Measurements from ENCODE around the gene PAFAH1B1.

PAFAH1B1 gene

GRCh38 chr17:2551928-2552327 lies 41.5 kb upstream of the PAFAH1B1 start:
- TF ChIP-seq ZNF610 (tag by site-specific recombination; IDR thresholded peaks at IDR 0.05; ENCODE audit: borderline replicate concordance) (no peak), ZBTB21 (tag by site-specific recombination; IDR thresholded peaks at IDR 0.05) (no peak), ZNF777 (tag by site-specific recombination; IDR thresholded peaks at IDR 0.05; ENCODE audit: borderline replicate concordance) (no peak), ZNF768 (tag by site-specific recombination; IDR thresholded peaks at IDR 0.05) (no peak), ZEB2 (tag by site-specific recombination; IDR thresholded peaks at IDR 0.05) (no peak)
- TF ChIP-seq, protein P1, sequence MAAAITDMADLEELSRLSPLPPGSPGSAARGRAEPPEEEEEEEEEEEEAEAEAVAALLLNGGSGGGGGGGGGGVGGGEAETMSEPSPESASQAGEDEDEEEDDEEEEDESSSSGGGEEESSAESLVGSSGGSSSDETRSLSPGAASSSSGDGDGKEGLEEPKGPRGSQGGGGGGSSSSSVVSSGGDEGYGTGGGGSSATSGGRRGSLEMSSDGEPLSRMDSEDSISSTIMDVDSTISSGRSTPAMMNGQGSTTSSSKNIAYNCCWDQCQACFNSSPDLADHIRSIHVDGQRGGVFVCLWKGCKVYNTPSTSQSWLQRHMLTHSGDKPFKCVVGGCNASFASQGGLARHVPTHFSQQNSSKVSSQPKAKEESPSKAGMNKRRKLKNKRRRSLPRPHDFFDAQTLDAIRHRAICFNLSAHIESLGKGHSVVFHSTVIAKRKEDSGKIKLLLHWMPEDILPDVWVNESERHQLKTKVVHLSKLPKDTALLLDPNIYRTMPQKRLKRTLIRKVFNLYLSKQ (tag by site-specific recombination; IDR thresholded peaks at IDR 0.05; ENCODE audit: borderline replicate concordance), result no peak
- POLR2A ChIA-PET, result interaction anchor here (0.7 kb wide), 2 partner anchors 41 to 472 kb away, joined by 3 read pairs; no protein-coding TSS in a partner anchor
- Histone ChIP-seq H3K4me3 (ENCODE audit: low read depth, low read length) (no peak overlapping the region), H3K36me3 (ENCODE audit: control insufficient read depth in 2 of 2, insufficient read depth in 1 of 2, low read length in 2 of 2) (no peaks in the 10 kb centered on the region), H3K9me3 (ENCODE audit: control insufficient read depth, insufficient read depth, low read depth, low read length) (no peaks in the 10 kb centered on the region), H3K27ac (ENCODE audit: extremely low read depth, low read depth, low read length) (no peak overlapping the region), H3K4me1 (ENCODE audit: control insufficient read depth, insufficient read depth, low read length) (no peaks in the 10 kb centered on the region)
- CTCF ChIA-PET, result interaction anchor here (0.6 to 1.1 kb wide), 2 partner anchors 199 to 218 kb away, joined by 3 read pairs; no protein-coding TSS in a partner anchor

DNA sequence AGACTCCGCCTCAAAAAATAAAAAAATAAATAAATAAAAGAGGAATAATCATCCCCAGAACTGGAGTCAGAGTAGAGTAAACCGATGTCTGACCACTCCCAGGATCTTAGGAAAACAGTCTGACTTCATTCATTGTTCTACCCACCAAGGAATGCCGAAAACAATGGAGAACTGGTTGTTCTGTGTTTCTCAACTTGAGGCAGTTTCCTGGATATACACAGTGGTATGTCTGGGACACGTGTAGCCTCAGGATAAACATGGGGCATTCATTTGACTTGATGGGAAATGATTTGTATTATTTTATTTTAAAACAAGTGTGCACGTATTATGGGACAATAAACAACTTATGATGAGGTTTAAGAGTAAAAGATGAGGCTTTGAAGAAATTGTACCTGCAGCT lies 32.8 kb upstream of the PAFAH1B1 start:
- CTCF ChIA-PET, result interaction anchor here (0.7 kb wide), 1 partner anchor 103 kb away, joined by 3 read pairs; no protein-coding TSS in a partner anchor
- H3K4me3 ChIP-seq (ENCODE audit: low read depth, low read length), result no peak overlapping the region
- POLR2A ChIA-PET, result no interaction called here
- no peaks in the 10 kb centered on the region for H3K36me3 ChIP-seq (ENCODE audit: control insufficient read depth in 2 of 2, insufficient read depth in 1 of 2, low read length in 2 of 2)
- TF ChIP-seq GLI2 (tag by site-specific recombination; IDR thresholded peaks at IDR 0.05; ENCODE audit: borderline replicate concordance, low read depth) (no peak), MYNN (tag by site-specific recombination; IDR thresholded peaks at IDR 0.05; ENCODE audit: borderline replicate concordance) (no peak), ZNF843 (tag by site-specific recombination; IDR thresholded peaks at IDR 0.05) (no peak), PRDM10 (tag by site-specific recombination; IDR thresholded peaks at IDR 0.05) (no peak), YY1 (tag by site-specific recombination; IDR thresholded peaks at IDR 0.05) (no peak), ZSCAN16 (tag by site-specific recombination; IDR thresholded peaks at IDR 0.05) (no peak), ZNF211 (tag by site-specific recombination; IDR thresholded peaks at IDR 0.05; ENCODE audit: low read depth) (no peak), KLF8 (tag by site-specific recombination; IDR thresholded peaks at IDR 0.05) (no peak), ZBTB44 (tag by site-specific recombination; IDR thresholded peaks at IDR 0.05) (no peak), ZSCAN23 (tag by site-specific recombination; IDR thresholded peaks at IDR 0.05) (no peak), BCL11A (tag by site-specific recombination; IDR thresholded peaks at IDR 0.05; ENCODE audit: low read depth) (no peak), PRDM1 (tag by site-specific recombination; IDR thresholded peaks at IDR 0.05) (no peak), ZNF747 (tag by site-specific recombination; IDR thresholded peaks at IDR 0.05) (no peak), ZNF221 (tag by site-specific recombination; IDR thresholded peaks at IDR 0.05; ENCODE audit: borderline replicate concordance) (no peak), ZNF169 (tag by site-specific recombination; IDR thresholded peaks at IDR 0.05) (no peak), ZNF621 (tag by site-specific recombination; IDR thresholded peaks at IDR 0.05) (no peak)
- TF ChIP-seq, protein P2, sequence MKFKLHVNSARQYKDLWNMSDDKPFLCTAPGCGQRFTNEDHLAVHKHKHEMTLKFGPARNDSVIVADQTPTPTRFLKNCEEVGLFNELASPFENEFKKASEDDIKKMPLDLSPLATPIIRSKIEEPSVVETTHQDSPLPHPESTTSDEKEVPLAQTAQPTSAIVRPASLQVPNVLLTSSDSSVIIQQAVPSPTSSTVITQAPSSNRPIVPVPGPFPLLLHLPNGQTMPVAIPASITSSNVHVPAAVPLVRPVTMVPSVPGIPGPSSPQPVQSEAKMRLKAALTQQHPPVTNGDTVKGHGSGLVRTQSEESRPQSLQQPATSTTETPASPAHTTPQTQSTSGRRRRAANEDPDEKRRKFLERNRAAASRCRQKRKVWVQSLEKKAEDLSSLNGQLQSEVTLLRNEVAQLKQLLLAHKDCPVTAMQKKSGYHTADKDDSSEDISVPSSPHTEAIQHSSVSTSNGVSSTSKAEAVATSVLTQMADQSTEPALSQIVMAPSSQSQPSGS (tag by site-specific recombination; IDR thresholded peaks at IDR 0.05; ENCODE audit: low read depth), result no peak
- TF ChIP-seq, protein P3, sequence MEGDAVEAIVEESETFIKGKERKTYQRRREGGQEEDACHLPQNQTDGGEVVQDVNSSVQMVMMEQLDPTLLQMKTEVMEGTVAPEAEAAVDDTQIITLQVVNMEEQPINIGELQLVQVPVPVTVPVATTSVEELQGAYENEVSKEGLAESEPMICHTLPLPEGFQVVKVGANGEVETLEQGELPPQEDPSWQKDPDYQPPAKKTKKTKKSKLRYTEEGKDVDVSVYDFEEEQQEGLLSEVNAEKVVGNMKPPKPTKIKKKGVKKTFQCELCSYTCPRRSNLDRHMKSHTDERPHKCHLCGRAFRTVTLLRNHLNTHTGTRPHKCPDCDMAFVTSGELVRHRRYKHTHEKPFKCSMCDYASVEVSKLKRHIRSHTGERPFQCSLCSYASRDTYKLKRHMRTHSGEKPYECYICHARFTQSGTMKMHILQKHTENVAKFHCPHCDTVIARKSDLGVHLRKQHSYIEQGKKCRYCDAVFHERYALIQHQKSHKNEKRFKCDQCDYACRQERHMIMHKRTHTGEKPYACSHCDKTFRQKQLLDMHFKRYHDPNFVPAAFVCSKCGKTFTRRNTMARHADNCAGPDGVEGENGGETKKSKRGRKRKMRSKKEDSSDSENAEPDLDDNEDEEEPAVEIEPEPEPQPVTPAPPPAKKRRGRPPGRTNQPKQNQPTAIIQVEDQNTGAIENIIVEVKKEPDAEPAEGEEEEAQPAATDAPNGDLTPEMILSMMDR (tag by site-specific recombination; IDR thresholded peaks at IDR 0.05), result no peak
- H3K4me1 ChIP-seq (ENCODE audit: control insufficient read depth, insufficient read depth, low read length), result no peaks in the 10 kb centered on the region
- no peak overlapping the region for H3K27ac ChIP-seq (ENCODE audit: extremely low read depth, low read depth, low read length)
- H3K9me3 ChIP-seq (ENCODE audit: control insufficient read depth, insufficient read depth, low read depth, low read length), result no peaks in the 10 kb centered on the region

Data from HEK293 (cell line).